GM19452 (cell line): ENCODE data around the gene ADAMTSL4.

Experiments
- ATAC-seq: cut with Tn5 transposase; IDR thresholded peaks from one replicate; pipeline ENCODE4 v1.9.1; 2021; ENCODE audit not compliant: unreplicated experiment

Gene ADAMTSL4

DNA sequence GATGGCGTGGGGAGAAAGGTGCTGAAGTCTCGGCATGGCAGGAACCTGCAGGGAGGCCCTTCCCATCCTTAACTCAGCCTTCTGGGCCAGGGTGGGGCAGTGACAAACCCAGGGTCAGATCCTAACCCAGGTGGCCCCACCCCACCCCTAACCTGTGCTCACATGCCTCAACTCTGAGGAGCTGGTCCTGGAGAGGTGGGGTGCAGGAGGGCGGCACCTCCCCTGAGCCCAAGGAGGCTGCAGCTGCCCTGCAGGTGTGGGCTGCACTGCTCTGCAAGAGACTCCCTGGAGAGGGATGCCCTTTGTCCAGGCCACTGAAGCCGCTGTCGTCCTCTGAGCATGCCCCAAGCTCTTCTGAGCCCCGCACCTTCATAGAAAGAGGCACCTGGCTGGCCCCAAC is 15.2 kb upstream of the ADAMTSL4 start:
- ATAC-seq, result no peak

DNA sequence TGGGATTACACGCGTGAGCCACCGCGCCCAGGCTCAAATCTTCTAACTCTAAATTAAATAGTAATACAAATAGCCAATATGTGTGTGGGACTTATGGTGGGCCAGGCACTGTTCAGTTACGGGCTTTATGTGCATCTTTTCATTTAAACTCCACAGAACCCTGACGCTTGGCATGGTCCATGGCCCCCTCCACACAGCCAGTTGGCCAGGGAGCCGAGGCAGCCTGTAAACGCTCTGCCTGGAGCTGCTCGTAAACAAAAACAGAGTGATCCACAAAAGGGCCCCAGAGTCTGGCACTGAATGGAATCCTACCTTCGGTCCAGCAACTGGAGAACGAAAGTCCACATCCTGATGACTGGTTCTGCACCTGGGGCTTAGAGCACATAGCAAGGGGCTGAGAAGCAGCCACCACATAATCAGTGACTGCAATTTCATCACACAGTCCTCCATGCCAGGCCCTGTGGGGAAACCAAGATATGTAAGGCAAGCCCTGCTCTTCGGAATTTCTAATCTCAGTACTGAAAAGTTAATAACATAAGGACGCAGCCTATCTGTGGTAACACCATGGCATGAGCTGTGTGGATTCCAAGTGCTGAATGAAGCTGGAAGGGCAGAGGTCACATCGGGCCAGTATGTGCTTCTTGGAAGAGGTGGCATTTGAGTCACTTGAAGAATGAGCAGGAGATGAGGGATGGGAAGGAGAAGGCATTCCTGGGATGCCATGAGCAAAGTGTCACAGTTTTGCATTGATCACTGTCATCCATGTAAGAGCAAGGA is 13.5 kb upstream of the ADAMTSL4 start:
- ATAC-seq, result no peak

- no peak for ATAC-seq
These were observed 12.1 kb upstream of the ADAMTSL4 start for GRCh38 chr1:150536836-150537731.

DNA sequence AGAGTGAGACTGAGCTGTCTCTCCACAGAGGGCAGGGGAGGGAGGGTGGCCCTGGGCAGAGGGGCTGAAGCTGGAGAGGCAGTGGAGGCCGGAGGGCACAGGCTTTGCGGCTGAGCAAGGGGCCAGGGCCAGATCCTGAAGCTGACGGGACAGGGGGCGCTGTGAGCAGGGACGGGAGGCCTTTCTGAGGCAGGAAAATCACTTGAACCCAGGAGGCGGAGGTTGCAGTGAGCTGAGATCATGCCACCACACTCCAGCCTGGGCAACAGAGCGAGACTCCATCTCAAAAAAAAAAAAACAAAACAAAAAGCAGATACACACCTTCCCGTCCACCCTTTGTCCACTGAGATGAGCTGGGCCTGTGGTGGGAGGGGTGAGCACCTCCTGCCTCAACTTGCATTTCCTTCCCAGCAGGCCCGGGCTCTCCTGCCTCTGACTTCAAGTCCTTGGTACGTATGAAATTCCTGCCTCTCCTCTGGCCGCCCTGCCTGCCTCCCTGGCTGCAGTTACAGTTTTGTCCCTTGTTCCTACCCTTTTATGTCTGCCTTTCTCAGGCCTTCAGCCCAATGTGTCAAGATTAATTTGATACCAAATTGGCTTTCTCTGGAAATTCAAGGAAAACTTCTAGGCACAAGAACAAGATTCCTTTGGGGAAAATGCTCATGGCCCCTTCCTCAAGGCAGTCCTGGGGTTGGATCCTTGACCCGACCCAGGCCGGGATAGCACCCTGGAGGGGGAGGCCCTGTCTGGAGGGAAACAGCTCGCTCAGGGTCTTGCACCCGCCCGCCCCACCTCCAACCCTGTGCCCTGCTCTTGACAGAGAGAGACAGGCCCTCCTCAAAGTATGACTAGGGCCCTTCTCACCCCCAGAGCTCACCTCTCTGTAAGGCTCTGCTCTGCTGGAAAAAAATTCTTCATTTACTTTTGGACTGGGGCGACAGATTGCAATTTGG is 11.2 kb upstream of the ADAMTSL4 start:
- no peak for ATAC-seq

DNA sequence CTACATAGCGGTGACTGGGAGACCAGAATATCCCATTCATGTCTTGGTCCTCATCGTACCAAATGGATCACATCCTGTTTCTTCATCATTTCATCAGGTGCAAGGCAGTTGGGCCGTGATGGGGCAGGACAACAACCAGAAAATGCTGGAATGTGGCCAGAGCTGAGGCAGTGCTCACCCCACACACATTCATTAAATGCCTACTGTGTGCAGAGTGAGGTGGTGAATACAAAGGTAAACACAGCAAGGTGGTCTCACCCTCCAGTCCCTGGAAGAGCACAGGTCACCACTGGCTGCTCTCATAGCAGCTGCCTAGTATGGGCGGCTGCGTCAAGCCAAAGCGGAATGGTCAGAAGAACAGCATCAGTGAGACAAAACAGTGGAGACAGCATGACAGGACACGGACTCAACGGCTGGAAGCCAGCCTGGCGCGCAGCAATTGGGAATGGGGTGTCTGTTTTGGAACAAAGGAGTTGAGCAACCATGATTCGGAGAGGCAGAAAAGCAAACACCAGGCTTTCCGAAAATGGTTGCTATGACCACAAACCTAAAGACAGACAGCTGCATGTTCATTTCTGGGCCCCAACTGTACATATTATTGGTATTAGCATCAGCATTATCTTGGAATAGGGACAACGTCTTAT is 5.6 kb upstream of the ADAMTSL4 start:
- no peak for ATAC-seq

GRCh38 chr1:150544204-150544603 is 5.0 kb upstream of the ADAMTSL4 start:
- ATAC-seq, result no peak

- no peak for ATAC-seq
These were observed 3.6 kb upstream of the ADAMTSL4 start for GRCh38 chr1:150545486-150546032.

GRCh38 chr1:150546294-150546937 is 2.8 kb upstream of the ADAMTSL4 start:
- no peak for ATAC-seq

DNA sequence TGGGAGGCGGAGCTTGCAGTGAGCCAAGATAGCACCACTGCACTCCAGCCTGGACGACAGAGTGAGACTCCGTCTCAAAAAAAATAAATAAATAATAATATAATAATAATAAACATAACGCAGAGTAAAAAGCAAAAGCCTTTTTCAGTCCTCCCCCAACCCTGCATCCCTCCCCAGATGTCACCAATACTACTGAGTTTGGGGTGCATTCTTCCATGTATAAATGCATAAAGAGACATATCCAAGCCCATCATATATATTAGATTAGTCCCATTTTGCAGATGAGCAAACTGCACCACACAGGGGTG is 930 bp upstream of the ADAMTSL4 start:
- ATAC-seq, result no peak

GRCh38 chr1:150549496-150550221 is 451 bp downstream of the ADAMTSL4 start:
- no peak for ATAC-seq

GRCh38 chr1:150550222-150551050 is 1.2 kb downstream of the ADAMTSL4 start:
- no peak for ATAC-seq

- no peak for ATAC-seq
These were observed 2.0 kb downstream of the ADAMTSL4 start for GRCh38 chr1:150551051-150551783.

DNA sequence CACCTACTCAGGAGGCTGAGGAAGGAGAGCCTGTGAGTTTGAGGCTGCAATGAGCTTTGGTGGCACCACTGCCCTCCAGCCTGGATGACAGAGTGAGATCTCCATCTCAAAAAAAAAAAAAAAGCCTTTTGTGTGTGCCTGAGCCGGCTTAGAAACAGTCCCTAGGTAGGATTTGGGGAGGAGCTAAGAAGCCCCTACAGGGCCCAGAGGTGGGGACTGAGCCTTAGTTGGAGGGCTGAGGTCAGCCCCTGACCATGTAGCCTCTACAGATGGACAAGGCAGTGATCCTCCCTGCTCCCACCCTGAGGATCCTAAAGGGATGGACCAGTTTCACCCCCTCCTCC is 2.5 kb downstream of the ADAMTSL4 start:
- ATAC-seq, result no peak

DNA sequence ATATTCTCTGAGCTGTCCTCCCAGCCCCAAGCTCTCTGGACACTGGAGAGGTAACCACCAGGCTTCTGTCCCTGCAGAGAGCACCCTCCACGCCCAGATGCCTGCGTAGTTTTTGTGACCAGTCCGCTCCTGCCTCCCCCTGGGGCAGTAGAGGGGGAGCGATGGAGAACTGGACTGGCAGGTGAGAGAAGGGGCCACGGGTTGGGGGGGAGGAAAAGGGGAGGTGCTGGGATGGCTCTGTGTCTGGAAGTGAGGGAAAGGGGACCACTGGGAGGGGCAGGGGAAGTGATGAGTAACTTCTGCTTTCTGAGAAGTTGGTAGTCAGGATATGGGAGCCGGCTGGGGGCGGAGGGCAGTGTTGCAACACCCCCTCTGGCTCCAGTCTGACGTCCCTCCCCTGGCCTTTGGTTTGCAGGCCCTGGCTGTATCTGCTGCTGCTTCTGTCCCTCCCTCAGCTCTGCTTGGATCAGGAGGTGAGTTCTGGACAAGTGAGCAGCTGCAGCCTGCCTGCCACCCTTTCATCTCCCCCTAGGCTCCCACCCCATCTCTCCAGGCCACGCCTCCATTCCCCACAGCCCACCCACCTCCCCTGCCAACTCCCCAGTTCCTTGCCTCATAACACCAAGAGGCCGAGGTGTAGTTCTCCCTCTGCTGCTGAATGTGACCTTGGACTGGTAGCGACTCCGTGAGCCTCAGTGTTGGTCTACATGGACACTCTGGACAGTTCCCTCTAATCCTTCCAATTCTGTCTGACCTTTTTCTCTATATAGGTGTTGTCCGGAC is 3.1 kb downstream of the ADAMTSL4 start:
- ATAC-seq, result no peak

DNA sequence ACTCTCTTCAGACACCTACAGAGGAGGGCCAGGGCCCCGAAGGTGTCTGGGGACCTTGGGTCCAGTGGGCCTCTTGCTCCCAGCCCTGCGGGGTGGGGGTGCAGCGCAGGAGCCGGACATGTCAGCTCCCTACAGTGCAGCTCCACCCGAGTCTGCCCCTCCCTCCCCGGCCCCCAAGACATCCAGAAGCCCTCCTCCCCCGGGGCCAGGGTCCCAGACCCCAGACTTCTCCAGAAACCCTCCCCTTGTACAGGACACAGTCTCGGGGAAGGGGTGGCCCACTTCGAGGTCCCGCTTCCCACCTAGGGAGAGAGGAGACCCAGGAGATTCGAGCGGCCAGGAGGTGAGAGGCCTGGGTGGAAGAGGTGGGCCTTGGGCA is 3.7 kb downstream of the ADAMTSL4 start:
- ATAC-seq, result no peak

GRCh38 chr1:150553392-150554085 is 4.3 kb downstream of the ADAMTSL4 start:
- ATAC-seq, result no peak

DNA sequence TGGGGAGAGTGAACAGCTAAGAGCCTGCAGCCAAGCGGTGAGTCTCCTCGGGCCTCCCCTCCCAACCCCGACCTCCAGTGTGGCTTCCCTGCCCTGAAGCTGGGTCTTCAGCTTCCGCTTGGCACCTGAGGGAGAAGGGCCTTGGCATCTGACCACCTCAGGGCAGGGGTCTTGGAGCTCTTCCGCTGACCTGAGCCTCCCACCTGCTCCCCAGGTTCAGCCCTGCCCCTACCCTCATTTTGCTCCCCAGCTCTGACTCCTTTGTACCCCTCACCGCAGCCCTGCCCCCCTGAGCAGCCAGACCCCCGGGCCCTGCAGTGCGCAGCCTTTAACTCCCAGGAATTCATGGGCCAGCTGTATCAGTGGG is 4.9 kb downstream of the ADAMTSL4 start:
- ATAC-seq, result no peak
